Stimulated activated CD4-positive, alpha-beta T cell treated with anti-CD3 and anti-CD28 coated beads, Interleukin-15, amount 100 ng/mL, for 48 hours (primary cell): ENCODE measurements around the gene SLC37A4.
"Not testable (repeated sequence)": the region's sequence is repeated elsewhere in the genome, so short reads cannot be mapped to it uniquely, and the experiment has no call there.

Experiments used
- DNase-seq, 2 donors: peaks; one replicate each; pipeline ENCODE4 v3.0.0-alpha.2; 2020; ENCODE audit warnings: low read depth in 2 of 2

The SLC37A4 gene

DNA sequence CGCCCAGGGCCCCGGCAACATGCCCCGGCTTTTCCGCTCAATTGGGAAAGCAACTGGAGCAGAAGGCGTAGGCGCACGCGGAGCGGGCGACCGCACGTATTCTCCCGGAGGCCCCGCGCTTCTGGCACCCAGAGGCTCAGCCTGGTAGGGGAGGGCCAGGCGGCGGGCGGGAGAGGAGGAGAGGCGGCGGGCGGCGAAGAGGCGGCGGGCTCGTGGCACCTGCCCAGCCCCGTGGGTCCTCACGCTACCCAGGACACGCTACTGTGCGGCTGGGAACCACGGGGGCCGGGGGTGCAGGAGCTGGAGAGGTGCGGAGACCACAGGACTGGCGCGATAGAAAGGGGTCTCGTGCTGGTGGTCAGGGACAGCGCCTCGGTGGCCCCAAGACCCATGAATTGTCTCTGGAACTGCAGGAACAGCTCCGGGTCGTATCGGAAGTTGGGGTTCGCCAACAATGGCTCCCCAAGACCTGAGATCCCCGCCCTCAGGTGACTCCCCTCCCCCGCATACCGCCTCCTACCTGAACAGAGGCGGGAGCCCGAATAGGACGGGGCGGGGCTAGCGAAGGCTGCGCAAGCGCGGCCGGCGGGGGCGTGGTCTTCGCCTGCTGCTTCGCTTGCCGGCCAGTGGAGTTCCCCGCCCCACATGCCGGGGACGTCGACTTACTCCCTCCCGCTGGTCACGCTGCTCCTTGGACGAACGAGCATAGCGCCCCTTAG lies at the start of gene SLC37A4:
Gene SLC37A4 (minus strand): TSS at position 549 of the 719 bp plus-strand sequence.
- peak; percentile 98 to 99 for DNase-seq

DNA sequence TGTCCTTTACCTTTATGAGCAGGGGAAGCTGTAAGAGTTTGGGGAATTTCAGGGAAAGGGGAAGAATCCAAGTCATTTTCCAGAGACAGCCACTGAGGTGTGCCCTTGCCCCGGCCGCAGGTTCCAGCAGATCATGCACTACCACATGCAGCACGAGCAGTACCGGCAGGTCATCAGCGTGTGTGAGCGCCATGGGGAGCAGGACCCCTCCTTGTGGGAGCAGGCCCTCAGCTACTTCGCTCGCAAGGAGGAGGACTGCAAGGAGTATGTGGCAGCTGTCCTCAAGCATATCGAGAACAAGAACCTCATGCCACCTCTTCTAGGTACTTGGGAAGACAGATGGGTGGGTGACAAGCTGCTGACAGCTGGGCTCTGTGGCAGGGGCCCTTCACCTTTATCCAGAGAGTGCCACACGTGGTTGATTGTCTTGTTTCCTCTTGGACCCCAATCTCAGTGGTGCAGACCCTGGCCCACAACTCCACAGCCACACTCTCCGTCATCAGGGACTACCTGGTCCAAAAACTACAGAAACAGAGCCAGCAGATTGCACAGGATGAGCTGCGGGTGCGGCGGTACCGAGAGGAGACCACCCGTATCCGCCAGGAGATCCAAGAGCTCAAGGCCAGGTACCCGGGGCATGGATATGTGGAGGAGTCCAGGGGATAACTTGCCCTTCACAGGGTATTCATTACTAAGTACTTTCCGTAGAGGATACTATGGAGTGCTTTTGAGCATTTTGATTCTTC lies 48.2 kb upstream of the SLC37A4 start:
- DNase-seq, result no peak

DNA sequence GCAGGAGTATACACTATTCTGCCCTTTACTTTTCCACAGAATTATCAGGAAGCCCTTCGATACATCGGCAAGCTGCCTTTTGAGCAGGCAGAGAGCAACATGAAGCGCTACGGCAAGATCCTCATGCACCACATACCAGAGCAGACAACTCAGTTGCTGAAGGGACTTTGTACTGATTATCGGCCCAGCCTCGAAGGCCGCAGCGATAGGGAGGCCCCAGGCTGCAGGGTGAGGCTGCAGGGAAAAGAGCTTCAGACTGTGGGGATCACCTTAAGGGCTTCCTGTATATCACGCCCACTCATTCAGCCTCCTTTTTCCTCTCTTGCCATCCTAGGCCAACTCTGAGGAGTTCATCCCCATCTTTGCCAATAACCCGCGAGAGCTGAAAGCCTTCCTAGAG lies 47.2 kb upstream of the SLC37A4 start:
- no peak for DNase-seq

DNA sequence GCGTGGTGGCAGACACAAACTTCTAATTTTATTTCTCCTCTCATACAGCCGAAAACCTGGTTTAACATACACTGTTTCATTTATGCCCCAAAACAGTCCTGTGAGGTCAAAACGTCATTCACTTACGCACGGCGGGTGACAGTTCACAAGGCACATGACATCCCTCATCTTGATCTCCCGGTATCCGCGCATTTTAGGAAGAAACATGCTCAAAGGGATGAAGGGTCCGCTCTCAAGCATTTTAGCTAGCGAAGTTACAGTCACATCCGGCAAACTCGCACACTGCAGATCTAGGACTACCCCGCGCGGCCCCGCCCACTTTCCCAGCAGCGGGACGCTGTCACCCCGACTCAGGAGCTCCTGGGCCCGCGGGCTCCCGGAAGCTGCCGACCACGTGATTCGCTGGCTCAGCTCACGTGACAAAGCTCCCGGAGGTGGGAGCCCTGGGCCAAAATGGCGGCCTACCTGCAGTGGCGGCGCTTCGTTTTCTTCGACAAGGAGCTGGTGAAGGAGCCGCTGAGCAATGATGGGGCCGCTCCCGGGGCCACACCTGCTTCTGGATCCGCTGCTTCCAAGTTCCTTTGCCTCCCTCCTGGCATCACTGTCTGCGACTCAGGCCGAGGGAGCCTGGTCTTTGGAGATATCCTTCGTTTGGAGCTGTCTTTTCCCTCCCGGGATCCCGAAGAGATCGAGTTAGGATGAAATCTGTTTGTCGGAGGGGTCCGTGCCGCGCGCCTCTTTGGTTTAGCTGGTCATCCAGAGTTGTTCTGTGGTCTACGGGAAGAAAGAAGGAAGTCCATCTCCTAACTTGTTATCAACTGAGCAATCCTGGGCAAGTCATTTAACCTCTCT lies 36.9 kb upstream of the SLC37A4 start, which contains the start of gene VPS11:
Gene VPS11 (plus strand): TSS at position 448 of the 852 bp plus-strand sequence. CDS start 6 bp downstream, at position 454.
- peak; percentile 98 for DNase-seq

DNA sequence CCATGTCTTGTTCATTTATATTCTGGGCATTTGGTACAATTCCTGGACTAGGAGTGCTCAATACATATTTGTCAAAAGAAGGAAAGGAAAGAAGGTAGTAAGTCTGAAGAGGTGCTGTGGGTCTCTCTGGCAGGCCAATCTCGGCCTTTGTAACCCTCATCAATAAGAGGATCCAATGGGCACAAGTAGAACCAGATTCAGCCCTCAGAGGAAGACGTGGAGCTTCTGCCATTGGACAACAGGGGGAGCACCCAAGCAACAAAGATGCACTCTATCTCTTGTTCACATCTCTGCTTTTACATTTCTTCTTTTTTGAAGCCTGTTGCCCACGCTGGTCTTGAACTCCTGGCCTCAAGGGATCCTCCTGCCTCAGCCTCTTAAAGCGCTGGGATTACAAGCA lies 34.7 kb upstream of the SLC37A4 start:
- peak in 1 of 2 donors; percentile 32 for DNase-seq

DNA sequence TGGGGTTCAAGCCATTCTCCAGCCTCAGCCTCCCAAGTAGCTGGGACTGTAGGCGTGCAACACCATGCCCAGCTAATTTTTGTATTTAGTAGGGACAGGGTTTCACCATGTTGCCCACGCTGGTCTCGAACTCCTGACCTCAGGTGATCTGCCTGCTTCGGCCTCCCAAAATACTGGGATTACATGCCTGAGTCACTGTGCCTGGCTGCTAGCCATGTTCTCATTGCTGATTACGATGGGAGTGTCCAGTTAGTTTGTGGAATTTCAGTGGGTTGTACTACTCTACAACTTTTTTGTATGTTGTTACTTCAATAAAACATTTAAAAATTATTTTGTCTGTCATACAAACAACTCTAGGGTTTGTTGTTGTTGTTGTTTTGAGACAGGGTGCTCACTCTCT lies 32.1 kb upstream of the SLC37A4 start:
- no peak for DNase-seq

DNA sequence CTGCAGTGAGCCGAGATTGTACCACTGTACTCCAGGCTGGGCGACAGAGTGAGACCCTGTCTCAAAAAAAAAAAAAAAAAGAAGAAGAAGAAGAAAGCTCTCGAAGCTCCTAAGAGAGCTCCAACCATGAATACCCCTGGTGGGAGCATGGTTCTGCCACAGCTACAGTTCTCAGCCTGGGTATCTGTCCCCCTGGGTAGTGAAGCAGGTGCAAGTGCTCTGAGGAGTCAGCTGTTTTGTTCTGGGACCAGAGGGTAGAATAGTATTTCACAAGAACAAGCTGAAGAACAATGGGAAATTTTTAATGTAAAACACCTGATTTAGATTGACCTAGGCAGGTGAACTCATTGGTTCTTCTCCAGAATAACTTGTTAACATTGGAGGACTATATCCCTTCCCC lies 30.6 kb upstream of the SLC37A4 start:
- DNase-seq, result no peak

DNA sequence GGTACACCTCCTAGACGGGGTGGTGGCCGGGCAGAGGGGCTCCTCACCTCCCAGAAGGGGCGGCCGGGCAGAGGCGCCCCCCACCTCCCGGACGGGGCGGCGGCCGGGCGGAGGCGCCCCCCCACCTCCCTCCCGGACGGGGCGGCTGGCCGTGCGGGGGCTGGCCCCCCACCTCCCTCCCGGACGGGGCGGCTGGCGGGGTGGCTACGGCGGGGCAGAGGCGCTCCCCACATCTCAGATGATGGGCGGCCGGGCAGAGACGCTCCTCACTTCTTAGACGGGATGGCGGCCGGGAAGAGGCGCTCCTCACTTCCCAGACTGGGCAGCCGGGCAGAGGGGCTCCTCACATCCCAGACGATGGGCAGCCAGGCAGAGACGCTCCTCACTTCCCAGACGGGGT lies 28.5 kb upstream of the SLC37A4 start:
- not testable (repeated sequence) for DNase-seq

DNA sequence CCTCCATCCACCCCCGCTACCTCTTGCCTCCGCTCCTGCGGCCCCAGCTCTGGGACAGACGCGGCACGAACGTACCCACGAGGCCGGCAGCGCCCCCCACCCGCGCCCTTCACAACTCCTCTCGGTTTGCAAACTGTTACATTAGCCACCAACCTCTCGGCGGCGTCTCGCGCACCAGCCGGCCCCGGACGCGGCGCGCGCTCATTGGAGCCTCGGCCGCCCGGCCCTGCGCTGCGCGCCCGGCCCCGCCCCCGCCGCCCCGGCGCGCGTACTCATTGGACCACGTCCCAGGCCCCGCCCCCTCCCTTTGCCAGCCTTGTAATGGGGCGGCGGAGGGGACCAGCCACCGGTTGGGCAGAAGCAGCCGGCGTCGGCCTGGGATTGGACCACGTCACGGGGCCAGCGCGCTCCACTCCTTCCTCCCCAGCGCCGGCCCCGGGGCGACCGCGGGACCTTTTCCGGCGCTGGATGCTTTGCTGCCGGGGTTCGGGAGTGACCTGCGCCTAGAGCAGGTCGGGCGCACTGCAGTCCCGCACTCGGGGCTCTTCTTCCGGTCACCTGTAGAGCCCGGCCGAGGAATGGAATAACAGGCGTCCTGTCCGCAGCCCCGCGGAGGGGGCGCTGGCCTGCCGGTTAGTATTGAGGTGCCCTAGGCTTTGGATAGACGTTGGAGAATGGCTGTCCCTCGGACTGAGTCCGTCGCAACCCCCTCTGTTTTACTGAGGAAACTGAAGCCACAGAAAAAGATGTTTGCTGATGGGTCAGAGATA lies 26.5 kb upstream of the SLC37A4 start, which contains the start of gene HYOU1:
Gene HYOU1 (minus strand): TSS at position 206 of the 770 bp plus-strand sequence. CDS start 1,045 bp downstream, outside the sequence.
- peak; percentile 97 to 99 for DNase-seq

DNA sequence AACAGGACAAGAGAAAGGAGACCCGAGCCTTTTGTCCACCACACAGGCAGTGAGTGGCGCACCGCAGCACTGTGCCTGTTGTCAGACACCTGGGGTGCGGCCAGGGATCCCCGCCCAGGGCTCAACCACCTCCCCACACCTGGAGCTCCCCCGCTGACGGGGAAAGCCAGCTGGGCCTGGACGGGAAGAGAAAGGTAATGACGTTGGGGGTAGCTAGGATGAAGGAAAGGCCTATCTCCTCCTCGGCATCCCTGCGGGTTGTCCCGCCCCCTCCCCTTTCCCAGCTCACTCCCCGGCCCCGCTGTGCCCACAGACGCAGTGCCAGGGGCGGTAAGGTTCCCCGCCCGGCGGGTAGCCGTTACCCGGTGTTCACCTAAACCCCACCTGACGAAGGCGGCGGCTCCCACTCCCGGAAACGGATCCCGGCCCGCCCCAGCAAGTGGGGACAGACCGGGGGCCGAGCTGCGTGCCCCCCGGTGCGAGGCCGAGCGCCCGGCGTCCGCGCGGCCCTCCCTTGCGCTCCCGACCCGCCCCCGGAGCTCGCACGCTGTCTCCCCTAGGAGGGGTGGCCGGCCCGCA lies 25.8 kb upstream of the SLC37A4 start:
- DNase-seq, result peak in 1 of 2 donors; percentile 23

DNA sequence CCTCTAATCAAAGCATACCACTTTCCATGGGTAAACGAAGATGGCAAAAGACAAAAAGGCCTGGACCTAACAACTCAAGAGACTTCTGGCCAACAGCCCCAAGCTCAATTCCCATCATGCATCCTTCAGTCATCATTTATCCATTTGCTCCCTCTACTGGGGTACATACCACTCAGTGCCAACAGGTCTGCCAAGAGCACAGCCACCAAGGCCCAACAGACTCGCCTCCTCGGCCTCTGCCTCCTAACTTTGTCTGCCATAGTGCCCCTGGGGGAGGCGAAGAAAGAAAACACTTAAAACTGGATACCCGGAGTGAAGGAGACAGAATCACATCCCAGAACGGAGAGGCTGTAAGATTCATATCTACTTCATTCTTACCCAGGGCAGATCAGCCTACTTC lies 25.2 kb upstream of the SLC37A4 start:
- DNase-seq, result no peak

DNA sequence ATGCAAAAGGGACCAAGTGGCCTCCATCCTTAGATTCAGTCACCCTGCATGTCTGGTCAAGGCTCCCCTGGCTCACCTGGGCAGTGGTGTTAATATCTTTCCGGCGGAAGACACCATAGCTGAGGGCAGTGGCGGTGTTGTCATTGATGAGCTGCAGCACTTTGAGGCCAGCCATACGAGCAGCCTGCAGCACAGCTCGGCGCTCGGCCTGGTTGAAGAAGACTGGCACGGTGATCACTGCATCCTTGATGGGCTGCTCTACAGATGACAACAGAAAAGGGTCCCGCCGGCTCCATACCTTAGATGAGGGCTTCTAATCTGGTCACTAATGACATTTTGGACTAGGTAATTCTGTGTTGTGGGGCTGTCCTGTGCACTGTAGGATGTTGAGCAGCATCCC lies 23.7 kb upstream of the SLC37A4 start:
- no peak for DNase-seq

DNA sequence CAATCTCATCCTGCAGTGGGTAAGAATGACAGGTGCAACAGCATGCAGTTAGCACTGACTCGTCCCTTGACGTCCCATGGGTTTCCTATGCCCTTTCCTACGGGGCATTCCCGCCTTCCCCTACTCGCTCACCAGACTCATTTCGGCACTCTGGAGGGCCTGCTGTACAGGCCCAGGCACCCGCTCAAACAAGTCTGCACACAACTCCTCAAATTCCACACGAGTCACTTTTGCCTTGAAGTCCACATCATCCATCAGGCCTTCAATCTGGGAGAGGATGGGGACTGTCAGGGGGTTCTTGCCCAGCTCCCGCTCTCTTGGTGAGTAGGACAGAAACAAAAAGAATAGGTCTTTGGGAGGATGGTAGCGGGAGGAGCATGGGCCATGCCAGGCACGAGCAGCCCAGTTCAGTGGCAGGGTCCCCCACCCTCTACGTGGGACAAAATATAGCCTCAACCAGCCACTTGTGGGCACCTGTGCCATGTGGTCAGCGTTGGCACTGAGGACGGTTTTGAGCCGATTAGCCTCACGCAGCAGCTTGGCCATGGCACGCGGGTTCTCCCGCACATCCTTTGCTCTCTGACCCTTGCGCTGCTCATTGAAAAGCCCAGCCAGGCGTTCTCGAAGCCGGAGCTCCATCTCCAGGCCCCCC lies 21.6 kb upstream of the SLC37A4 start:
- no peak for DNase-seq

DNA sequence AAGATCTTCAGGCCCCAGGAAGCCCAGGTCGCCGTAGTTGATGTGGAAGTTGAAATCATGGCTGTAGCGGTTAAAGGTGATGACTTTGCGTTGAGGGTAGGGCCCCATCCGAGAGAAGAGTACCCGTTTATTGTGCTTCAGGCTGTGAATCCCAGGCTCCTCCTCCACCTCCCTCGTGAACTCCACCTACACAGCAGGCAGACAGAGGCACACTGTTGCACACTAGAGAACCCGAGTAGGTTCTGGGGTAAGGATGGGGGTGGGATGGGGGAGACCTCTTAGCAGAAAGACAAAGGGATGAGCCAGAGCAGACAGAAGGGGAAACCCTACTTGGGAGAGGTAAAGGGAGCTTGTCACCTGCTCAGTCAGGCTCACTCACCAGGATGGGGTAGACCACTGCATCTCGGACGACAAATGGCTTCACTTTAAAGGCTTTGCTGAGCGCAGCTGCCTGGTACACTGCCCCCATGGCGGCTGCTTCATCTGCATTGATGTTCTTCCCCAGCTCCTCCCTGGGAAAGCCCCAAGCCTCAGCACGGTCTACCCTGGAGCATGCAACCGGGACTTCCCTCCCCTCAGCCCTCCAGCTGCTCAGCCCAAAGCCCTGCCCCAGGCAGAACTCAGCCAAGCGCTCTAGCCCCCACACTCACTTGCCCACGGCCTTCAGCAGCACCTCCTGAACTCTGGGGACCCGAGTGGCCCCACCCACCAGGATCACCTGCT lies 20.9 kb upstream of the SLC37A4 start:
- DNase-seq, result no peak

DNA sequence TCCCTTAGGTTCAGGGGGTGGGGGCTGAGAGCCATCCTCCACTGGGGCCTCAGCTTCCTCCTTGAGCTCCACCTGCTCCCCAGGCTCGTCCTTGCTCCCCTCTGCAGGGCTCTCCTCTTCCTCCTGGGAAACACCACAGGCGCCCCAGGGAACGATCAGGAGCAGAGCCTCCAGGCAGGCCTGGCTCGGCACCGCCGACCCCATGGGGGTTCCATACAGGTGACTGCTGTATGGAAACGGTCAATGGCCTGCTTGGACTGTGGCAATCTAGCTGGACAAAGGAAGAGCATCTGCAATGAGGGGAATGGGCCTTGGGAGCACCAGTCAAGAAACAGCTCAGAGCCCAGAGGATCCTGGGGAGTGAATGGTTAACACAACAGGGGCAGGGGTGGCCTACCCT lies 18.4 kb upstream of the SLC37A4 start:
- DNase-seq, result no peak

DNA sequence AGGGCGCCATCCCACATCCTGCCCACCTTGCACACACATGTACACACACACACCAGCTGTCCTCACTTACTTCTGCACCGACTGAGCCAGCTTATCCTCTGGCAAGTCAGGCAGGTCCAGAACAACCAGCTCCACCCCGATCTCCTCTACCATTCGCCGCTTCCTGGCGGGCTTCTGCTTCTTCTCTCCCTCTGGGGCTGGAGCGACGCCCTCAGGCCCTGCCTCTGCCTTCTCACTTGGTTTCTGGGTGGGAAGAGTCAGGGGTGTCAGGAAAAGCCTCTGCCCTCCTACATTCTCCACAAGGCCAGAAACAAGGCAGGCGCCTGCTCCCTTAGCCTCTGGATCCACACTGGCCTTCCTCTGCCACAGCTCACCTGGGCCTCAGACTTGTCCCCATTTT lies 18.0 kb upstream of the SLC37A4 start:
- DNase-seq, result no peak

DNA sequence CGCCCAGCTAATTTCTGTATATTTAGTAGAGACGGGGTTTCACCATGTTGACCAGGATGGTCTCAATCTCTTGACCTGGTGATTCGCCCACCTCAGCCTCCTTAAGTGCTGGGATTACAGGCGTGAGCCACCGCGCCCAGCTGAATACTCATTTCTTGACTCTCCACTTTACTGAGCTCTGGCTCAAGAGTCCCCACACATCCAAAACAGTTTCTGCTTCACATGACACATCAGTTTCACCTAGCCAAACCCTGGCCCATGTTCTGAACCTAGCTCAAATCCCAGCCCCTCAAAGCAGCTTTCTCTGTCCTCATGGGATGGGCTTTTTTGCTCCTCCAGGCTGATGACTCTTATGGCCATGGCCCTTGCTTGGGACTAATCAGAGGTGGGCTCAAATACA lies 16.5 kb upstream of the SLC37A4 start:
- DNase-seq, result no peak

DNA sequence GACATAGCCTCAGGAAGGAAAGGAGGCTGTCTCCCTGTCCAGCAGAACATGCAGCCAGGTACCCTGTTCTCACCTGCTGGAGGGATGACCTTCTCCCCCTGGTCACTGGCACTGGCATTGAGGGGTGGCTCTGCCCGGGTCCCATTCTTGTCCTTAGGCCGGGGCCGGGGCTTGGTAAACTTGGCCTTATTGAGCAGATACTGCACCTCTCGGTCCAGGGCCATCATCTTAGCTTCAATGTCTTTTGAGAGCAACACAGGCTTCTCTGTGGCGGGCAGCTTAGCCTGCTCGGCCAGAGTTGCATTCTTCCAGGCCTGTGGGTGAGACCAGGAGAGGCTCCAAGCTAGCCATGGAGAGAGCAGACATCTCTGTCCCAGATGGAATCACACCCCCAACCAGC lies 15.8 kb upstream of the SLC37A4 start:
- DNase-seq, result no peak

DNA sequence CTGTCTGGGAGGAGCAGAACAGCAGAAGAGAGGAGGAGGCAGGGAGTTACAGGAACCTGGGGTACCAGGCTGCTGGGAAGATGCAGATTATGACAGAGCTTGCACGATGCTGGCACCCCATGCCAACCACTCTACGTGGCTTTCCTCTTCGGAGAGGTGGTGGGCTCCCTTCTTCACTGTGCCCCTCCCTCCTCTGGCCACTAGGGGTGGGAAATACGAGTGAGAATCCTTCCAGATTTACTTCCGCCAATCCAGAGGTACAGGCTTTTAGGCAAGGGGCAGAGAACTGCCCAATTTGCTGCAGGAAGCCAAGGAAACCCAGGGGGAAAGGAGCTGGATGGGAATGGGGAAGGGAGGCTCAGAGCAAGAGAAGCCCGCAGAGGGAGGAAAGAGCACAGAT lies 14.0 kb upstream of the SLC37A4 start:
- DNase-seq, result no peak

DNA sequence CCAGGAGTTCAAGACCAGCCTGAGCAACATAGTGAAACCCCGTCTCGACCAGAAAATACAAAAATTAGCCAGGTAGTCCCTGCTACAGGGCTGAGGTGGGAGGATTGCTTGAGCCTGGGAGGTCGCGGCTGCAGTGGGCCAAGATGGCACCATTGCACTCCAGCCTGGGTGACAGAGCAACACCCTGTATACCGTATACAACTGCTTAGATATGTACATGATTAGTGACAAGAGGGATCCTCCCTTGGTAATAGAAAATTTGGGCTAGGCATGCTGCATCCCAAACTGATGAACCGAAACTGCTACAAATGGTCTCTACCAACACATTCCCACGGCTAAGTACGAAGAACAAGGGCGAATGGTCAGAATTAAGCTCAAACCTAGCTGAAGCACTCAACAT lies 12.2 kb upstream of the SLC37A4 start:
- no peak for DNase-seq
